Epithelial cell of proximal tubule (primary cell): ENCODE results near the gene ARPC5. TPM values are rescaled to one million over a fixed set of nuclear protein-coding genes. Genes with fewer than 3 reads are reported as not detected.

Source experiments
- DNase-seq: peaks from one replicate; pipeline ENCODE4 v3.0.0-alpha.2; 2011; ENCODE audit warnings: low read depth
- H3K4me3 ChIP-seq: 2 replicates; pipeline ENCODE4 v1.5.1; 2011; ENCODE audit warnings: low read depth, mild to moderate bottlenecking, low read length
- total RNA-seq: library from RNA; depleted of rRNA; stranded (reverse); fragments of >200 nt; gene quantifications from 2 replicates; pipeline ENCODE4 v1.2.3, GENCODE V29; 2015
- TF ChIP-seq, protein P1 (sequence below): conservative IDR thresholded peaks from 2 replicates; pipeline ENCODE4 v1.5.1; 2012; ENCODE audit warnings: low read depth, mild to moderate bottlenecking, low read length

ARPC5 gene
- total RNA-seq, 1 donor from 2014 or later, result 94.4 TPM

DNA sequence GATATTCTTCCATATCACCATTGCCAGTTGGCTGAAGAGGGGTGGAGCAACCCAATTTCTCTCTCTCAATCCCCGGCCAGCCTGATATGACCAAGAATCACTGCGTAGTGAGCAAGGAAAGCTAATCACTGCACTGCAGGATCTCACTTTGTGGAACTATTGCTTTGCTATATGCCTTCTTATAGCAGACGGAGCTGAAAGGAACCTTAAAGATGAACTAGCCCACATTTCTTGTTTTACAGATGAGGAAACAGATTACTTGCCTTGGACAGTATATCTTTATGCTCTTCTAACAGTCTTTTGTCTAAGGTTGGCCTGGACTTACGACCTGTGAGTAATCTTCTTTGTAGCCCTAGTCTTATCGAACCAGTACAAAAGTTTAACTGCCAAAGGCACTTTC, 9.9 kb upstream of the ARPC5 start:
- TF ChIP-seq, protein P1, sequence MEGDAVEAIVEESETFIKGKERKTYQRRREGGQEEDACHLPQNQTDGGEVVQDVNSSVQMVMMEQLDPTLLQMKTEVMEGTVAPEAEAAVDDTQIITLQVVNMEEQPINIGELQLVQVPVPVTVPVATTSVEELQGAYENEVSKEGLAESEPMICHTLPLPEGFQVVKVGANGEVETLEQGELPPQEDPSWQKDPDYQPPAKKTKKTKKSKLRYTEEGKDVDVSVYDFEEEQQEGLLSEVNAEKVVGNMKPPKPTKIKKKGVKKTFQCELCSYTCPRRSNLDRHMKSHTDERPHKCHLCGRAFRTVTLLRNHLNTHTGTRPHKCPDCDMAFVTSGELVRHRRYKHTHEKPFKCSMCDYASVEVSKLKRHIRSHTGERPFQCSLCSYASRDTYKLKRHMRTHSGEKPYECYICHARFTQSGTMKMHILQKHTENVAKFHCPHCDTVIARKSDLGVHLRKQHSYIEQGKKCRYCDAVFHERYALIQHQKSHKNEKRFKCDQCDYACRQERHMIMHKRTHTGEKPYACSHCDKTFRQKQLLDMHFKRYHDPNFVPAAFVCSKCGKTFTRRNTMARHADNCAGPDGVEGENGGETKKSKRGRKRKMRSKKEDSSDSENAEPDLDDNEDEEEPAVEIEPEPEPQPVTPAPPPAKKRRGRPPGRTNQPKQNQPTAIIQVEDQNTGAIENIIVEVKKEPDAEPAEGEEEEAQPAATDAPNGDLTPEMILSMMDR, result no peak
- no peak for DNase-seq

DNA sequence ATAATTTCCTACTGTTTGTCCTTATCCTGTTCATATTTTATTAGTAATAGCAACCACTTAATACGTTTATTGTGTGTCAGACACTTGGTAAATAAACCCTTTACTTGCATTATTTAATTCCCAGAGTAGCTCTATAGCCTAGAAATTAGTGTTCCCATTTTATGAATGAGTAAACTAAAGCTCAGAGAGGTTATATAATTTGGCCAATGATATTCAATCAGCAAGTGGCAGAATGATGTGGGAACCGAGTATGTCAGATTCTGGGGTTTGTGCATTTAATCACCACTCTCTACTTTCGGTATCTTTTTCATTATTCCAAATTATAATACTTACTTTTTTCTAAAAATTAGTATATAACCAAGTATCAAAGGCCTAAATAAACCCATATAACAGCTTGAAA, 6.6 kb upstream of the ARPC5 start:
- TF ChIP-seq, protein P1, result no peak
- no peak overlapping the region for H3K4me3 ChIP-seq
- DNase-seq, result no peak

More for the DNA sequence above, 9.9 kb upstream of the ARPC5 start:
- no peak overlapping the region for H3K4me3 ChIP-seq

DNA sequence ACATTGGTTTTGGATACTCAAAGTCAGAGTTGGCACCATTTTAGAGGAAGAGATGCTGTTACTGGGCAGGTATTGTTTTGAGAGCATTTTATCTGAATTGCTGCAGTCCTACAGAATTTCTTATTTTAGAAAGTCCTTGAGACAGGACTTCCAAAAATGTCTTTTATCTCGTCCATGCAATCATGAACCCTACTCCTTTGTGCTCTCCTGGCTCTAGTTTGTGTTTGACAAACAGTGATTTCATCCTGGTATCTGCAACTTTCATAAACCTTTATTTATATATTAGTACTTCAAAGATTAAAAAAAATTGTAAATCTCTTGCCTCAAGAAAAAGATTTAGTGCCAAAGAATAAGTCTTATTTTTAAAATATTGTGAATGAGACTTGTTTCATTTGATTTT, 4.6 kb upstream of the ARPC5 start:
- TF ChIP-seq, protein P1, result no peak
- DNase-seq, result no peak
- H3K4me3 ChIP-seq, result no peak overlapping the region

DNA sequence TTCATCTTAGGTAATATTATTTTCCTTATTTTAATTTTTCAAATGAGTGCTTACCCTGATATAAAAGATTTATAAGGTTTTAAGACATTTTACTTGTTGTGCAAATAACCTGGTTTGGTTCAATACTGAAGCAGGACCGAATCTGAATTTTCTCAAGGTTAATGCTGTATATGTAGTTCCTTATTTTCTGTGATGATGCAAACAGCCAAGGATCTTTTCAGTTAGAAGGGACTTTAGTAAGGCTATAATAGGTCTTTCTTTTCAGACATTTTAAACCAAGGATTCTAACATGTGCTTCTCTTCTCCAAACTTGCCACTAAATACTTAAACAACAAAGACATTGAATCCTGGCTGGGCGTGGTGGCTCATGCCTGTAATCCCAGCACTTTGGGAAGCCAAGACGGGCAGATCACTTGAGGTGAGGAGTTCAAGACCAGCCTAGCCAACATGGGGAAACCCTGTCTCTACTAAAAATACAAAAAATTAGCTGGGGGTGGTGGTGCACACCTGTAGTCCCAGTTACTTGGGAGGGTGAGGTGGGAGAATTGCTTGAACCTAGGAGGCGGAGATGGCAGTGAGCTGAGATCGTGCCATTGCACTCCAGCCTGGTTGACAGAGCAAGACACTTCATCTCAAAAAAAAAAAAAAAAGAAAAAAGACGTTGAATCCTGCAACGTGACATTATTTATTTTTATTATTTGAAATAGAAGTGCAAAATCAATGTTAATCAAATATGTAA, 3.2 kb upstream of the ARPC5 start:
- TF ChIP-seq, protein P1, result no peak
- H3K4me3 ChIP-seq, result no peak overlapping the region
- DNase-seq, result no peak

DNA sequence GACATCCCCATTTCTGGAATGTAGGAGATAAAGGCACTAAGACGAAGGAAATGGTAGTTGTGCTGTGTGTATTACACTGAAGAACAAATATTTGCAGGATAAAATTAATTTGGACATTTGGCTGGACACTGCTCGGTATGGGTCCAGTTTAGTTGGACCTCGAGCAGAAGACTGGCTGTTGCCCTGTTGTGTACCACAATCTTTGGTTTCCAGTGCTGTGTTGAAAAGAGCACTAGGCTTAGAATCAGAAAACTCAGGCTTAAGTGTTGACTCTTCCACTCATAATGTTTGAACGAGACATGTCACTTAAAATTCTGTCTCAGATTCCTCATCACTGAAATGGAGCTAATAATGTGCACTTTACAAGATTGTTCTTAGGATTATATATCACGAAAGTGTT, 1.2 kb upstream of the ARPC5 start:
- TF ChIP-seq, protein P1, result no peak
- H3K4me3 ChIP-seq, result no peak overlapping the region
- DNase-seq, result no peak

DNA sequence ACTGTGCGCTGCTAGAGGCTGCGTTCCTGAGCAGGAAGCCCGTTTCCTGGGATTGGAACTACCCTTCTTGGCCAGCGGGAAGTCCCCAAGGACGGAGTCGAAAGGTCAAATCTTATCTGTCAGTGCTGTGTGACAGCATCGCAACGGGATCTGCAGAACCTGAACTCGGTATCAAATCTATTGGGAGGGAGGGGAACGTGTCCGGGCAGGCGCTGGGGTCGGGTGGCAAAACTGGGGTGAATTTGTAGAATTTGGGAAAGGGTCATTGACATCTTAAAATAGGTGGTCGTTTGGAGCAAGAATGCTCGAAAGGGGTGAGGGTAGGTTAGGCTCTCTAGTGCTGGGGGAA, 725 bp upstream of the ARPC5 start:
- H3K4me3 ChIP-seq, result peak overlapping the region; percentile 75
- TF ChIP-seq, protein P1, result no peak
- DNase-seq, result no peak

DNA sequence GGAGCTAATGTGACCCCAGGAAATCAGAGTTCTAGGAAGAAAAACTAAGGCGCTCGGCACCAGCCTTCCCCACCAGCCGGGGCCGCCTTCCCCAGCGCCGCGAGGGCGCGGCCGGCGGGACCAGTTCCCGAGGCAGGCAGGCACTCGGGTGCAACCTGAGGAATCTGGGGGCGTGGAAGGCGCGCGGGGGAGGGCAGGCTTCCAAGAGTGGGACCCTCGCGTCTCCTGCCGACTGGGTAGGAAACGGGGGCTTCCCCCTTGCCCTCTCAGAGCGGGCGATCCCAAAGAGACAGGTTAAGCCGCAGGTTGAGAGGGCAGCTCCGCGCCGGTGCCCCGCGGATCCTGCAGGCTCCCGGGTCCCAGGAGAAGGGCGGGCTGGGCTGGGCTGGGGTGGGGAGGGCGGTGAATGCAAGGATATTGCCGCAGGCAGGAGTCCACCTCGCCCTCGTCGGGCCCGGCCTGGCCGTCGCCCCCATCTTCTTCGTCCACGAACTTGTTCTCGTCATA, 431 bp downstream of the ARPC5 start:
- DNase-seq, result no peak
- H3K4me3 ChIP-seq, result peak overlapping the region; percentile 75
- TF ChIP-seq, protein P1, result no peak
